Heart right ventricle (tissue), 16 donors: ENCODE results near the gene APLF. TPM values are rescaled to one million over a fixed set of nuclear protein-coding genes. Genes with fewer than 3 reads are reported as not detected.
A peak's percentile ranks its signal among the peaks of the same experiment; 100 is the strongest.

Source experiments
- ATAC-seq, 8 donors: fragments of 200-7000 bp; cut with Tn5 transposase; one replicate each; pipeline ENCODE4 v1.9.1; 2020; ENCODE audit warnings: mild to moderate bottlenecking in 8 of 8, moderate library complexity in 8 of 8, moderate number of reproducible peaks in 1 of 8
- DNase-seq, 2 donors: peaks; one replicate each; pipeline ENCODE4 v3.0.0-alpha.2; 2020
- H3K27ac ChIP-seq, 10 donors: fragments of 200-600 bp; sonication (generic) in 2 of 10; one replicate each; pipeline versions ENCODE4 v1.5.0 to v1.8.0; 2020 to 2022; ENCODE audit warnings: mild to moderate bottlenecking in 3 of 10
- H3K27me3 ChIP-seq, 7 donors: fragments of 200-600 bp; one replicate each; pipeline ENCODE4 v1.8.0; 2021 to 2022; ENCODE audit warnings: mild to moderate bottlenecking in 2 of 7
- H3K36me3 ChIP-seq, 9 donors: fragments of 200-600 bp; sonication (generic) in 1 of 9; one replicate each; pipeline versions ENCODE4 v1.5.0 to v1.8.0; 2020 to 2022; ENCODE audit warnings: mild to moderate bottlenecking in 2 of 9
- H3K4me1 ChIP-seq, 9 donors: fragments of 200-600 bp; sonication (generic) in 1 of 9; one replicate each; pipeline versions ENCODE4 v1.5.0 to v1.8.0; 2020 to 2022; ENCODE audit warnings: mild to moderate bottlenecking in 4 of 9
- H3K4me3 ChIP-seq, 10 donors: fragments of 200-600 bp; sonication (generic) in 2 of 10; one replicate each; pipeline versions ENCODE4 v1.5.0 to v1.8.0; 2020 to 2022; ENCODE audit warnings: mild to moderate bottlenecking in 7 of 10, moderate library complexity in 2 of 10
- H3K9me3 ChIP-seq, 11 donors: fragments of 200-600 bp in 10 of 11; sonication (generic) in 2 of 11; one replicate each; pipeline versions ENCODE4 v1.5.0 to v1.8.0; 2013 to 2022; ENCODE audit warnings: mild to moderate bottlenecking in 2 of 11, control low read depth in 1 of 11, moderate library complexity in 1 of 11
- CTCF ChIP-seq, 9 donors: fragments of 200-600 bp; sonication (generic) in 2 of 9; IDR thresholded peaks; one replicate each; pipeline versions ENCODE4 v1.5.0 to v1.8.0; 2021 to 2022; ENCODE audit warnings: antibody characterized with exemption in 9 of 9, mild to moderate bottlenecking in 5 of 9, moderate library complexity in 1 of 9
- WGBS, 2 donors: extraction: QIAGEN DNeasy Blood & Tissue Kit; methylation state at CpG; one replicate each; pipeline ENCODE4 v1.1.7; 2013; ENCODE audit warnings: inconsistent platforms in 1 of 2; 5-methylcytosine and 5-hydroxymethylcytosine counted together
- intact Hi-C, 10 donors: fragments of 100-400 bp; cut with DNase I; formaldehyde crosslinking; loops; one replicate each; pipeline versions ENCODE4 v1.11.1 to v1.14.2; 2022
- long read RNA-seq, 3 donors: library from polyadenylated mRNA; unstranded; transcript quantifications; one replicate each; pipeline ENCODE4 v2.0.0, GENCODE V29; 2020 to 2021
- polyA plus RNA-seq, 2 donors: library from polyadenylated mRNA; stranded (reverse); fragments of 200-250 nt; gene quantifications; one replicate each; pipeline ENCODE4 v1.2.3, GENCODE V29; 2013
- total RNA-seq, 10 donors: library from RNA; stranded (reverse); fragmentation: NEBNext Ultra II Directional in 3 of 10; extraction: Animal tissue kit (Norgen Biotek cat#: 25700) in 3 of 10; gene quantifications; one replicate each; pipeline versions ENCODE4 v1.2.1 to v1.2.4, GENCODE V29; 2021 to 2023
- donor health status: Arrhythmogenic right ventricular cardiomyopathy.
- donor health status: ischemic (EF 13 %, LVEDD 7.1; RV severe dilation, severe dysfunction).
- donor health status: healthy with polysubstance abuse.
- donor health status: DM: no; HTN: yes; CAD: no.
- donor health status: DM: no; HTN: no; CAD: no.
- donor health status: ischemic (EF 25% LVEDD 6.9; RV normal size, moderate dysfunction).
- donor health status: ischemic (EF 25% LVEDD 5.7; RV mildly dilated, moderate dysfunction).
- donor health status: healthy.
- donor health status: DM: yes; HTN: yes; CAD: no.
- donor health status: Ischemic cardiomyopathy.
- donor health status: ischemic (EF 35%, LVEDD 5.7; RV mildly dilated, moderate dysfunction).
- donor health status: nonischemic (EF 11% LVEDD 7.7; RV severe dilation, severe dysfunction).
- donor health status: DM: yes; HTN: yes; CAD: no.
- donor health status: PGD.
- donor health status: ischemic (EF 29% LVEDD 5.4; RV normal size, mild dysfunction).
- donor health status: nonischemic (EF 23%, LVEDD 6.1; RV moderate dilation, normal function).

APLF gene
- total RNA-seq (1 to 10 TPM; 3.4 to 6.5 (median 5.1) TPM), polyA plus RNA-seq (1 to 10 TPM in 1 of 2 donors, under 1 TPM in 1; 0.38 to 1.8 TPM)
- long read RNA-seq, donor 1, partial matches to known transcripts = 0 of 3 reads
- long read RNA-seq, donor 1, other reads (novel, unspliced or antisense) = 0 of 3 reads
- long read RNA-seq, donor 2, partial matches to known transcripts = 0 of 2 reads
- long read RNA-seq, donor 2, other reads (novel, unspliced or antisense) = 1 of 2 reads
- long read RNA-seq, donor 3, partial matches to known transcripts = 0 of 7 reads
- long read RNA-seq, donor 3, other reads (novel, unspliced or antisense) = 5 of 7 reads

- no peak for TF ChIP-seq CTCF (IDR thresholded peaks at IDR 0.05)
- no peaks in the 10 kb centered on the region for H3K27me3 ChIP-seq
- DNase-seq (peak; percentile 94 to 99), ATAC-seq (peak; percentile 97 to 99 (median 99))
- H3K27ac ChIP-seq = peak within 1 kb of the TSS; percentile 2 to 94 (median 84)
- H3K4me1 ChIP-seq = peaks cover 0 to 34% (median 17%) of the 10 kb centered on the region in 9 donors
- no peaks in the 10 kb centered on the region for H3K36me3 ChIP-seq
- intact Hi-C loops = loop anchor here in 7 of 10 donors (2.0 to 10.0 kb wide), 7 partner anchors 127 to 460 kb away; no protein-coding TSS in a partner anchor
- WGBS, 2 donors = 0 to 1% methylated on average over 82 of the region's 82 CpGs
- H3K4me3 ChIP-seq = peak within 1 kb of the TSS; percentile 66 to 95 (median 78)
- no peaks in the 10 kb centered on the region for H3K9me3 ChIP-seq
Observed at GRCh38 chr2:68467077-68467960, at the start of gene APLF, which contains the start of gene FBXO48. Gene APLF, plus strand, starts transcription at chr2:68467585. Its CDS starts 147 bp downstream, at chr2:68467732. Gene FBXO48, minus strand, starts transcription at chr2:68467294. Its CDS starts 2,149 bp downstream, at chr2:68465145.

GRCh38 chr2:68417926-68418325 is 49.5 kb upstream of the APLF start:
- Histone ChIP-seq H3K36me3 (no peaks in the 10 kb centered on the region), H3K4me3 (no peak overlapping the region), H3K27ac (no peak overlapping the region), H3K27me3 (no peaks in the 10 kb centered on the region), H3K9me3 (no peaks in the 10 kb centered on the region), H3K4me1 (peaks cover 0 to 17% (median 0%) of the 10 kb centered on the region in 9 donors)
- WGBS, 2 donors = 54 to 92% methylated on average over 1 of the region's 1 CpG
- ATAC-seq (no peak), DNase-seq (no peak)
- intact Hi-C loops = no loop called here
- no peak for TF ChIP-seq CTCF (IDR thresholded peaks at IDR 0.05)

GRCh38 chr2:68418419-68418818 is 49.0 kb upstream of the APLF start:
- TF ChIP-seq CTCF (IDR thresholded peaks at IDR 0.05) = no peak
- no peak overlapping the region for H3K4me3 ChIP-seq
- no peaks in the 10 kb centered on the region for H3K9me3 ChIP-seq
- H3K27ac ChIP-seq = no peak overlapping the region
- H3K36me3 ChIP-seq = no peaks in the 10 kb centered on the region
- 54 to 73% methylated on average over 1 of the region's 1 CpG for WGBS, 2 donors
- H3K27me3 ChIP-seq = no peaks in the 10 kb centered on the region
- DNase-seq (no peak), ATAC-seq (no peak)
- H3K4me1 ChIP-seq = peaks cover 0 to 19% (median 0%) of the 10 kb centered on the region in 9 donors
- intact Hi-C loops = no loop called here

- no peak for DNase-seq
- no peak for TF ChIP-seq CTCF (IDR thresholded peaks at IDR 0.05)
- intact Hi-C loops = no loop called here
- no peak overlapping the region for H3K27ac ChIP-seq
- H3K9me3 ChIP-seq = no peaks in the 10 kb centered on the region
- ATAC-seq = no peak
- no peaks in the 10 kb centered on the region for H3K27me3 ChIP-seq
- H3K36me3 ChIP-seq = no peaks in the 10 kb centered on the region
- H3K4me3 ChIP-seq = no peak overlapping the region
- 84 to 86% methylated on average over 3 of the region's 3 CpGs for WGBS, 2 donors
- H3K4me1 ChIP-seq = peaks cover 0 to 23% (median 0%) of the 10 kb centered on the region in 9 donors
Observed at GRCh38 chr2:68418855-68419254, 48.5 kb upstream of the APLF start.
